PC-9 (cell line): Measurements from ENCODE around the gene SIAH2. TPM values are rescaled to one million over a fixed set of nuclear protein-coding genes. Genes with fewer than 3 reads are reported as not detected.

Experiments
- BruUV-seq: library from RNA; stranded (reverse); fragments of 400-500 nt; replicated peaks from 2 replicates; lab custom pipeline; 2021; lab: Mats Ljungman, UMichigan
- CTCF ChIA-PET: fragments of 300-600 bp; sonication (Branson Sonifier 250); formaldehyde crosslinking; loops from one replicate; lab custom pipeline; 2022; ENCODE audit warnings: antibody characterized with exemption; lab: Charles Lee
- POLR2A ChIA-PET: fragments of 300-600 bp; sonication (Branson Sonifier 250); formaldehyde crosslinking; loops from one replicate; lab custom pipeline; 2022; ENCODE audit warnings: antibody characterized with exemption; ENCODE audit not compliant: unreplicated experiment; lab: Charles Lee
- DNase-seq, 2 experiments: peaks; one replicate each; pipeline versions ENCODE4 v3.0.0 to v3.0.0-alpha.2; 2015 to 2022; ENCODE audit warnings: mixed read lengths in 1 of 2
- H2AFZ ChIP-seq: fragments of 200-600 bp; sonication (generic); 2 replicates; pipeline ENCODE4 v1.8.1; 2017; ENCODE audit warnings: antibody characterized with exemption
- H3F3A ChIP-seq: fragments of 200-600 bp; sonication (generic); 2 replicates; pipeline ENCODE4 v1.8.1; 2017; ENCODE audit warnings: antibody characterized with exemption, mild to moderate bottlenecking, low read depth; ENCODE audit not compliant: insufficient read depth
- H3K27ac ChIP-seq: fragments of 200-600 bp; sonication (generic); 2 replicates; pipeline ENCODE4 v1.6.1; 2016; ENCODE audit warnings: mixed run types
- H3K27me3 ChIP-seq: fragments of 200-600 bp; sonication (generic); 2 replicates; pipeline ENCODE4 v1.6.1; 2016; ENCODE audit warnings: low read depth, mixed run types; ENCODE audit not compliant: insufficient read depth
- H3K36me3 ChIP-seq: fragments of 200-600 bp; sonication (generic); 2 replicates; pipeline ENCODE4 v1.6.1; 2016; ENCODE audit warnings: low read depth, mixed run types
- H3K4me1 ChIP-seq: fragments of 200-600 bp; sonication (generic); replicated peaks from 2 replicates; pipeline ENCODE4 v1.6.1; 2016; ENCODE audit warnings: mixed run types; ENCODE audit not compliant: insufficient read depth
- H3K4me2 ChIP-seq: fragments of 200-600 bp; sonication (generic); 2 replicates; pipeline ENCODE4 v1.6.1; 2017; ENCODE audit warnings: mixed run types
- H3K4me3 ChIP-seq: fragments of 200-600 bp; sonication (generic); 2 replicates; pipeline ENCODE4 v1.6.1; 2016; ENCODE audit warnings: mixed run types
- H3K79me2 ChIP-seq: fragments of 200-600 bp; sonication (generic); 2 replicates; pipeline ENCODE4 v1.6.1; 2017; ENCODE audit warnings: low read depth, mixed run types
- H3K9me2 ChIP-seq: fragments of 200-600 bp; sonication (generic); 2 replicates; pipeline ENCODE4 v1.8.1; 2017; ENCODE audit warnings: mild to moderate bottlenecking; ENCODE audit not compliant: insufficient read depth
- H3K9me3 ChIP-seq: fragments of 200-600 bp; sonication (generic); 2 replicates; pipeline ENCODE4 v1.8.1; 2016; ENCODE audit warnings: low read depth; ENCODE audit not compliant: insufficient read depth
- H4K20me1 ChIP-seq: fragments of 200-600 bp; sonication (generic); 2 replicates; pipeline ENCODE4 v1.8.1; 2017; ENCODE audit not compliant: insufficient read depth
- EZH2 ChIP-seq: fragments of 200-600 bp; sonication (generic); IDR thresholded peaks from 2 replicates; pipeline ENCODE4 v1.8.0; 2017; ENCODE audit warnings: antibody characterized with exemption, low read depth
- intact Hi-C: fragments of 100-400 bp; cut with micrococcal nuclease; formaldehyde crosslinking; loops from one replicate; pipeline ENCODE4 v1.10.0; 2022; ENCODE audit not compliant: unreplicated experiment
- total RNA-seq: library from RNA; stranded (reverse); gene quantifications from 2 replicates; pipeline ENCODE4 v1.2.3, GENCODE V29; 2021
- TF ChIP-seq, protein P1 (sequence below): fragments of 200-600 bp; sonication (generic); conservative IDR thresholded peaks from 2 replicates; pipeline ENCODE4 v1.6.1; 2017; ENCODE audit warnings: mixed run types, antibody characterized with exemption, mild to moderate bottlenecking, moderate library complexity

Gene SIAH2
- total RNA-seq, 1 experiment from 2014 or later: 20.3 TPM

DNA sequence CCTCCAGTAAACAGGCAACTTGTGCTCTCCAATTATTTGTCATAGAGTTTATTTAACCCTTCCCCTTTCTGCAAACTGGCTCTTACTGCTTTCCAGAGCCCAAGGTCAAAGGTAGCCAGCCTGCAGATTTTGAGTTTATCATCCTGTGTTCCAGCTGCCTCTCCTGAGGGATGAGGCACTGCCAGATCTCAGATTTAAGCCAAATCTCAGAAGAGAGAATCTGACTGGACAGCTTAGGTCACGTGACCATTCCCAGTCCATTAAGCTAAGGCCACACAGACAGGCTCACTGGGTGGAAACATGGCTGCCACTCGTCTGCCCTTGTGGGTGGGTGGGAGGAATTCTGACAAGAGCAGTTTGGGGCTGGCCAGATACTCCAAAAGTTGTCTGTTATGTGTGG lies 8.6 kb upstream of the SIAH2 start:
- Histone ChIP-seq H3F3A (no peaks in the 10 kb centered on the region), H4K20me1 (no peaks in the 10 kb centered on the region), H3K4me3 (no peak overlapping the region), H3K9me2 (no peaks in the 10 kb centered on the region), H3K4me1 (peaks cover under 1% of the 10 kb centered on the region; the same call in 1 of the 2 replicates), H3K27ac (no peak overlapping the region), H3K27me3 (no peaks in the 10 kb centered on the region), H3K79me2 (no peaks in the 10 kb centered on the region), H3K4me2 (no peak overlapping the region), H3K9me3 (no peaks in the 10 kb centered on the region), H2AFZ (no peak overlapping the region), H3K36me3 (no peaks in the 10 kb centered on the region)
- TF ChIP-seq EZH2: no peak
- TF ChIP-seq, protein P1, sequence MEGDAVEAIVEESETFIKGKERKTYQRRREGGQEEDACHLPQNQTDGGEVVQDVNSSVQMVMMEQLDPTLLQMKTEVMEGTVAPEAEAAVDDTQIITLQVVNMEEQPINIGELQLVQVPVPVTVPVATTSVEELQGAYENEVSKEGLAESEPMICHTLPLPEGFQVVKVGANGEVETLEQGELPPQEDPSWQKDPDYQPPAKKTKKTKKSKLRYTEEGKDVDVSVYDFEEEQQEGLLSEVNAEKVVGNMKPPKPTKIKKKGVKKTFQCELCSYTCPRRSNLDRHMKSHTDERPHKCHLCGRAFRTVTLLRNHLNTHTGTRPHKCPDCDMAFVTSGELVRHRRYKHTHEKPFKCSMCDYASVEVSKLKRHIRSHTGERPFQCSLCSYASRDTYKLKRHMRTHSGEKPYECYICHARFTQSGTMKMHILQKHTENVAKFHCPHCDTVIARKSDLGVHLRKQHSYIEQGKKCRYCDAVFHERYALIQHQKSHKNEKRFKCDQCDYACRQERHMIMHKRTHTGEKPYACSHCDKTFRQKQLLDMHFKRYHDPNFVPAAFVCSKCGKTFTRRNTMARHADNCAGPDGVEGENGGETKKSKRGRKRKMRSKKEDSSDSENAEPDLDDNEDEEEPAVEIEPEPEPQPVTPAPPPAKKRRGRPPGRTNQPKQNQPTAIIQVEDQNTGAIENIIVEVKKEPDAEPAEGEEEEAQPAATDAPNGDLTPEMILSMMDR: no peak
- no TSS peak for BruUV-seq
- DNase-seq: no peak
- intact Hi-C loops: no loop called here
- ChIA-PET CTCF (no interaction called here), POLR2A (no interaction called here)

DNA sequence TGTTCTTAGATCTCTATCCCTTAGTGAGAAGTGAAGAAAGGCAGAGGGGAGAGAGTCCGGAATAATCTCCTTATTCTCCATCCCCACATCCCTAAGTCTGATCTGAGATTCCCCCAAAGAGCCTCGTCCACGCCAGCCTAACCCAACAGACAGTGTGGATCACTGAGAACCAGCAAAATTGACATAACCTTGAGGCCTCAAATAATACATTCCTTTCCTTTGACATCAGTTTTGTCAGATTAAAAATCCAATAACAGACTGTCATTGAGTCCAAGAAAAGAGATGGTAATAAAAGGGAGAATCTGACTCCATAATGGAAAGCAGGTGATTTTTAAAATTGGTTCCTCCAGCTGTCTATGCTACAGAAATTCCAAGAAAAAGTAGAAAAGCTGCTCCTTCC lies 7.7 kb upstream of the SIAH2 start:
- Histone ChIP-seq H3K79me2 (no peaks in the 10 kb centered on the region), H2AFZ (no peak overlapping the region), H3K27me3 (no peaks in the 10 kb centered on the region), H3F3A (no peaks in the 10 kb centered on the region; the same call in 1 of the 2 replicates), H3K9me3 (no peaks in the 10 kb centered on the region), H3K4me1 (peaks cover 9% of the 10 kb centered on the region), H3K4me3 (no peak overlapping the region), H3K36me3 (no peaks in the 10 kb centered on the region), H3K4me2 (no peak overlapping the region), H3K9me2 (no peaks in the 10 kb centered on the region), H3K27ac (no peak overlapping the region), H4K20me1 (no peaks in the 10 kb centered on the region)
- TF ChIP-seq, protein P1: no peak
- TF ChIP-seq EZH2: no peak
- DNase-seq: no peak
- intact Hi-C loops: no loop called here
- POLR2A ChIA-PET: no interaction called here
- no TSS peak for BruUV-seq
- CTCF ChIA-PET: no interaction called here

DNA sequence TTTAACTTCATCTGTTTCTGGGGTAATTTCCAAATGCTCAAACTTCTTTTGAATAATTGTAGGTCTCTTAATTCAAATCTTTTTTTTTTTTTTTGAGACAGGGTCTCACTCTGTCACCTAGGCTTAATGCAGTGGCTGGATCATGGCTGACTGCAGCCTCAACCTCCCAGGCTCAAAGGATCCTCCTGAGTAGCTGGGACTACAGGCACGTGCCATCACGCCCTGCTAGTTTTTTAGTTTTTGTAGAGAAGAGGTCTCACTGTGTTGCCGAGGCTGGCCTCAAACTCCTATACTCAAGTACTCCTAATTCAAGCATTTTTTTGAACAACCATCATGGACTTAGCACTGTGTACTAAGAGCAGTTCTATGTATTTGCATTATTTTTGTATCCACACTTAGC lies 3.8 kb upstream of the SIAH2 start:
- ChIA-PET CTCF (no interaction called here), POLR2A (no interaction called here)
- peaks cover 26% of the 10 kb centered on the region for H3K4me1 ChIP-seq
- no peak for DNase-seq
- no peak overlapping the region for H3K4me3 ChIP-seq
- no peak overlapping the region for H3K4me2 ChIP-seq
- no peaks in the 10 kb centered on the region for H3K36me3 ChIP-seq
- intact Hi-C loops: loop anchor here (10.0 kb wide), 1 partner anchor 318 kb away; the partner anchor contains the start of gene MED12L
- peaks cover 12% of the 10 kb centered on the region for H3F3A ChIP-seq
- BruUV-seq: no TSS peak
- peaks cover 6% of the 10 kb centered on the region for H3K79me2 ChIP-seq
- H3K27ac ChIP-seq: no peak overlapping the region
- H3K27me3 ChIP-seq: no peaks in the 10 kb centered on the region
- no peaks in the 10 kb centered on the region for H3K9me3 ChIP-seq
- H4K20me1 ChIP-seq: no peaks in the 10 kb centered on the region
- no peaks in the 10 kb centered on the region for H3K9me2 ChIP-seq
- H2AFZ ChIP-seq: no peak overlapping the region
- TF ChIP-seq, protein P1: no peak
- no peak for TF ChIP-seq EZH2
